Measurements from ENCODE around the gene CTIF. TPM values are rescaled to one million over a fixed set of nuclear protein-coding genes. Genes with fewer than 3 reads are reported as not detected.
"Not testable (repeated sequence)": the region's sequence is repeated elsewhere in the genome, so short reads cannot be mapped to it uniquely, and the experiment has no call there.

The CTIF gene
- total RNA-seq, 4 donors from 2014 or later = 29.0 to 61.5 (median 37.7) TPM

GRCh38 chr18:48867978-48868377, 329.1 kb downstream of the CTIF start:
- Histone ChIP-seq H3K27me3 (no peaks in the 10 kb centered on the region), H3K4me3 (no peak overlapping the region), H3K4me1 (peaks cover 7% of the 10 kb centered on the region), H3K36me3 (no peaks in the 10 kb centered on the region), H3K9me3 (no peaks in the 10 kb centered on the region), H3K27ac (no peak overlapping the region)
- TF ChIP-seq POLR2A (IDR thresholded peaks at IDR 0.05) = no peak
- no peak for DNase-seq (ENCODE audit: low spot score in 2 of 2)
- WGBS = 100% methylated on average over 1 of the region's 1 CpG

GRCh38 chr18:48868468-48869466, 329.9 kb downstream of the CTIF start:
- TF ChIP-seq POLR2A (IDR thresholded peaks at IDR 0.05) = no peak
- no peak for TF ChIP-seq EP300 (IDR thresholded peaks at IDR 0.05)
- no peak for TF ChIP-seq CTCF (IDR thresholded peaks at IDR 0.05)
- no peak for TF ChIP-seq POLR2AphosphoS5 (IDR thresholded peaks at IDR 0.05)
- WGBS = 74% methylated on average over 13 of the region's 14 CpGs
- Histone ChIP-seq H3K27me3 (no peaks in the 10 kb centered on the region), H3K4me3 (no peak overlapping the region), H3K36me3 (no peaks in the 10 kb centered on the region), H3K9me3 (no peaks in the 10 kb centered on the region), H3K4me1 (peaks cover 12% of the 10 kb centered on the region), H3K27ac (no peak overlapping the region)
- DNase-seq (ENCODE audit: low spot score in 2 of 2) = no peak

- H3K9me3 ChIP-seq = no peaks in the 10 kb centered on the region
- 86% methylated on average over 5 of the region's 5 CpGs for WGBS
- DNase-seq (ENCODE audit: low spot score in 2 of 2) = no peak
- H3K27ac ChIP-seq = no peak overlapping the region
- H3K36me3 ChIP-seq = no peaks in the 10 kb centered on the region
- TF ChIP-seq POLR2AphosphoS5 (IDR thresholded peaks at IDR 0.05) (no peak), EP300 (IDR thresholded peaks at IDR 0.05) (no peak)
- no peaks in the 10 kb centered on the region for H3K27me3 ChIP-seq
- H3K4me1 ChIP-seq = peaks cover 12% of the 10 kb centered on the region
- H3K4me3 ChIP-seq = no peak overlapping the region
These were observed 330.8 kb downstream of the CTIF start for GRCh38 chr18:48869591-48869990.

GRCh38 chr18:48870926-48871325, 332.1 kb downstream of the CTIF start:
- peaks cover 12% of the 10 kb centered on the region for H3K4me1 ChIP-seq
- 98% methylated on average over 6 of the region's 13 CpGs for WGBS
- not testable (repeated sequence) for H3K36me3 ChIP-seq; H3K27ac ChIP-seq; H3K27me3 ChIP-seq; DNase-seq (ENCODE audit: low spot score in 2 of 2); H3K9me3 ChIP-seq; H3K4me3 ChIP-seq

GRCh38 chr18:48871391-48872166, 332.7 kb downstream of the CTIF start:
- no peak for DNase-seq (ENCODE audit: low spot score in 2 of 2)
- TF ChIP-seq POLR2A (IDR thresholded peaks at IDR 0.05) (no peak), EP300 (IDR thresholded peaks at IDR 0.05) (no peak), POLR2AphosphoS5 (IDR thresholded peaks at IDR 0.05) (no peak), CTCF (IDR thresholded peaks at IDR 0.05) (no peak)
- H3K4me3 ChIP-seq = no peak overlapping the region
- H3K4me1 ChIP-seq = peaks cover 12% of the 10 kb centered on the region
- 97% methylated on average over 18 of the region's 23 CpGs for WGBS
- no peaks in the 10 kb centered on the region for H3K9me3 ChIP-seq
- no peak overlapping the region for H3K27ac ChIP-seq
- no peaks in the 10 kb centered on the region for H3K36me3 ChIP-seq
- no peaks in the 10 kb centered on the region for H3K27me3 ChIP-seq

GRCh38 chr18:48872234-48873145, 333.7 kb downstream of the CTIF start:
- Histone ChIP-seq H3K27ac (no peak overlapping the region), H3K4me3 (no peak overlapping the region), H3K27me3 (no peaks in the 10 kb centered on the region), H3K9me3 (no peaks in the 10 kb centered on the region), H3K36me3 (no peaks in the 10 kb centered on the region), H3K4me1 (peaks cover 12% of the 10 kb centered on the region)
- WGBS = 79% methylated on average over 20 of the region's 20 CpGs
- no peak for TF ChIP-seq CTCF (IDR thresholded peaks at IDR 0.05)
- TF ChIP-seq POLR2A (IDR thresholded peaks at IDR 0.05) = no peak
- TF ChIP-seq EP300 (IDR thresholded peaks at IDR 0.05) = no peak
- TF ChIP-seq POLR2AphosphoS5 (IDR thresholded peaks at IDR 0.05) = no peak
- no peak for DNase-seq (ENCODE audit: low spot score in 2 of 2)
